ENCODE results near the gene TMEM108.

DNA sequence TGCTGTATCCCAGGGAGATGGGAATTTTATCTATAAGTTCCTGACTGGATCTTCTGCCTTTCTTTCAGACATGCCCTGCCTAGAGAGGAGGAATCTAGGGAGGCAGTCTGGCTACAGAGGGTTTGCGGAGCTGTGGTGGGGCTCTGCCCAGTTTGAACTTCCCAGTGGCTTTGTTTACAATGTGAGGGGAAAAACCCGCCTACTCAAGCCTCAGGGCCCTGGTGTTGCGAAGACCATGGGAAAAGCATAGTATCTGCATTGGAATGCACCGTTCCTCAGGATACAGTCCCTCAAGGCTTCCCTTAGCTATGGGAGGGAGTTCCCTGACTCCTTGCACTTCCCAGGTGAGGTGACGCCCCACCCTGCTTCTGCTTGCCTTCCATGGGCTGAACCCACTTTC, 168.7 kb downstream of the TMEM108 start:
- TF ChIP-seq, protein P1, sequence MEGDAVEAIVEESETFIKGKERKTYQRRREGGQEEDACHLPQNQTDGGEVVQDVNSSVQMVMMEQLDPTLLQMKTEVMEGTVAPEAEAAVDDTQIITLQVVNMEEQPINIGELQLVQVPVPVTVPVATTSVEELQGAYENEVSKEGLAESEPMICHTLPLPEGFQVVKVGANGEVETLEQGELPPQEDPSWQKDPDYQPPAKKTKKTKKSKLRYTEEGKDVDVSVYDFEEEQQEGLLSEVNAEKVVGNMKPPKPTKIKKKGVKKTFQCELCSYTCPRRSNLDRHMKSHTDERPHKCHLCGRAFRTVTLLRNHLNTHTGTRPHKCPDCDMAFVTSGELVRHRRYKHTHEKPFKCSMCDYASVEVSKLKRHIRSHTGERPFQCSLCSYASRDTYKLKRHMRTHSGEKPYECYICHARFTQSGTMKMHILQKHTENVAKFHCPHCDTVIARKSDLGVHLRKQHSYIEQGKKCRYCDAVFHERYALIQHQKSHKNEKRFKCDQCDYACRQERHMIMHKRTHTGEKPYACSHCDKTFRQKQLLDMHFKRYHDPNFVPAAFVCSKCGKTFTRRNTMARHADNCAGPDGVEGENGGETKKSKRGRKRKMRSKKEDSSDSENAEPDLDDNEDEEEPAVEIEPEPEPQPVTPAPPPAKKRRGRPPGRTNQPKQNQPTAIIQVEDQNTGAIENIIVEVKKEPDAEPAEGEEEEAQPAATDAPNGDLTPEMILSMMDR (IDR thresholded peaks at IDR 0.05; ENCODE audit: low read depth, low read length, poor library complexity, severe bottlenecking): no peak
- TF ChIP-seq EZH2phosphoT487 (IDR thresholded peaks at IDR 0.05; ENCODE audit: borderline replicate concordance, low read length): no peak
